ENCODE data around the gene RALB. TPM values are rescaled to one million over a fixed set of nuclear protein-coding genes. Genes with fewer than 3 reads are reported as not detected.

Gene RALB
- total RNA-seq, 4 donors from 2014 or later, result 35.5 to 56.6 (median 53.4) TPM

DNA sequence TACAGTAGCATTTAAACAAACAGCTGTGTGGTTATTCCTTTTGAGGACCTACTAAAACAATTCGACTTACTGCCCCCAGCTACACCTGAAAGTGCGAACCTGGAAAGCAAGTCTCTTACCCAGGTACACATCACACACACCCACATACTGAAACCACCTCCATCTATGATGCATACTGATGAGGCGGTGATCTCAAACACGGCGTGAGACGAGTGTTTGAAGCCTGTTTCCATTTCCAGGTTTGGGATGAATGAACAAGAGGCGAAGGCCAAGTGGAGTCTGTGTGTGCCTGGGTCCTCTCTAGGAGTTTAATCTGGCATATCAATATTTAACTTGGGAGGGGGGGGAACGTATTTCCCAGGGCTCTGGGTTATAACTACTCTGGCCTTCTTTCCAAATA, 31.0 kb upstream of the RALB start:
- TF ChIP-seq POLR2A (IDR thresholded peaks at IDR 0.05) (no peak), EP300 (IDR thresholded peaks at IDR 0.05) (no peak), POLR2AphosphoS5 (IDR thresholded peaks at IDR 0.05) (no peak)
- TF ChIP-seq, protein P1, sequence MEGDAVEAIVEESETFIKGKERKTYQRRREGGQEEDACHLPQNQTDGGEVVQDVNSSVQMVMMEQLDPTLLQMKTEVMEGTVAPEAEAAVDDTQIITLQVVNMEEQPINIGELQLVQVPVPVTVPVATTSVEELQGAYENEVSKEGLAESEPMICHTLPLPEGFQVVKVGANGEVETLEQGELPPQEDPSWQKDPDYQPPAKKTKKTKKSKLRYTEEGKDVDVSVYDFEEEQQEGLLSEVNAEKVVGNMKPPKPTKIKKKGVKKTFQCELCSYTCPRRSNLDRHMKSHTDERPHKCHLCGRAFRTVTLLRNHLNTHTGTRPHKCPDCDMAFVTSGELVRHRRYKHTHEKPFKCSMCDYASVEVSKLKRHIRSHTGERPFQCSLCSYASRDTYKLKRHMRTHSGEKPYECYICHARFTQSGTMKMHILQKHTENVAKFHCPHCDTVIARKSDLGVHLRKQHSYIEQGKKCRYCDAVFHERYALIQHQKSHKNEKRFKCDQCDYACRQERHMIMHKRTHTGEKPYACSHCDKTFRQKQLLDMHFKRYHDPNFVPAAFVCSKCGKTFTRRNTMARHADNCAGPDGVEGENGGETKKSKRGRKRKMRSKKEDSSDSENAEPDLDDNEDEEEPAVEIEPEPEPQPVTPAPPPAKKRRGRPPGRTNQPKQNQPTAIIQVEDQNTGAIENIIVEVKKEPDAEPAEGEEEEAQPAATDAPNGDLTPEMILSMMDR (IDR thresholded peaks at IDR 0.05), result no peak
- Histone ChIP-seq H3K27ac (no peak overlapping the region), H3K4me1 (peaks cover 0 to 51% (median 10%) of the 10 kb centered on the region in 3 donors), H3K4me3 (no peak overlapping the region), H3K36me3 (peaks cover 0 to 33% of the 10 kb centered on the region in 2 donors), H3K27me3 (no peaks in the 10 kb centered on the region), H3K9me3 (peaks cover 0 to 6% (median 0%) of the 10 kb centered on the region in 3 donors)
- ATAC-seq, result no peak
- 94 to 100% methylated on average over 6 to 8 of the region's 8 CpGs for WGBS, 2 donors (ENCODE audit: low coverage in 1 of 2)

DNA sequence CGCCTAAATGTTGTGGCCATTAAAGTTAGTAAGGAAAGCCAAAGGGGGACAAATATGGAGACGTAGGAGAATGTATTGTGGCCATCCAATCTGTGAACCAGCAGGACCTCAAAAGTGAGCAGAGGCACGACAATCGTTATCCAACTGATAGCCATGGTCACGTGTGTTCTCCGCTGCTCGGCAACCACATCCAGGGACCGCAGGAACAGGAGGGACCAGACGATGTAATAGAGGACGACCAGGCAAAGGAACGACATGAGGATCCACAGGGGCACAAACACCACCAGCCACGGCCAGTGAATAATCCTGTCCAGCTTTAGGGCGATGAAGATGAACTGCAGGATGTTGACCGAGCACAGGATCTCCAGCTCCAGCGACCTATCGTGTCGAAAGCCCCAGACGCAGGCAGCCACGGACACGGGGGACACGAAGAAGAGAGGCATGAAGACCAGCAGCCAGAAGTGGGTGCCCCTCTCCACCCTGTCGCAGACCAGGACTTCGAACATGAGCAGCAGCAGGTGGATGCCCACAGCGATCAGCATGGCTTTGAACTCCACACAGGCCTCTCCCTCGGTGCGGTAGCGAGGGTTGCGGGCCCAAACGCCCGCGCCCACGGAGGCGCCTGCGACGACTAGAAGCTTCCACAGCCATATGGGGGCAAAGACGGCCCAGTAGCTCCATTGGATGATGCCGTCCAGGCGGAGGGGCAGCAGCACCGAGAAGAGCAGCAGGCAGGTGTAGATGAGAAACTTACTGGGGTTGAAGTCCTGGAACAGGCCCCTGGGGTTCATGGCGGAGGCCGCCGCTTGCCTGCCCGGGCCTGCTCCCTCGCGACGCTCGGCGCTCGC, 30.2 kb upstream of the RALB start:
- no peak for ATAC-seq
- peak overlapping the region; percentile 54 to 70 for H3K4me3 ChIP-seq
- WGBS, 2 donors (ENCODE audit: low coverage in 1 of 2), result 80% methylated on average over 1 to 13 of the region's 49 CpGs
- H3K27ac ChIP-seq, result peak overlapping the region; percentile 75 to 97 (median 92)
- H3K27me3 ChIP-seq, result no peaks in the 10 kb centered on the region
- peaks cover 0 to 6% (median 0%) of the 10 kb centered on the region in 3 donors for H3K9me3 ChIP-seq
- TF ChIP-seq POLR2AphosphoS5 (IDR thresholded peaks at IDR 0.05) (no peak), POLR2A (IDR thresholded peaks at IDR 0.05) (no peak), EP300 (IDR thresholded peaks at IDR 0.05) (no peak)
- TF ChIP-seq, protein P1 (IDR thresholded peaks at IDR 0.05), result no peak
- H3K36me3 ChIP-seq, result peaks cover 0 to 31% of the 10 kb centered on the region in 2 donors
- peaks cover 0 to 51% (median 10%) of the 10 kb centered on the region in 3 donors for H3K4me1 ChIP-seq

DNA sequence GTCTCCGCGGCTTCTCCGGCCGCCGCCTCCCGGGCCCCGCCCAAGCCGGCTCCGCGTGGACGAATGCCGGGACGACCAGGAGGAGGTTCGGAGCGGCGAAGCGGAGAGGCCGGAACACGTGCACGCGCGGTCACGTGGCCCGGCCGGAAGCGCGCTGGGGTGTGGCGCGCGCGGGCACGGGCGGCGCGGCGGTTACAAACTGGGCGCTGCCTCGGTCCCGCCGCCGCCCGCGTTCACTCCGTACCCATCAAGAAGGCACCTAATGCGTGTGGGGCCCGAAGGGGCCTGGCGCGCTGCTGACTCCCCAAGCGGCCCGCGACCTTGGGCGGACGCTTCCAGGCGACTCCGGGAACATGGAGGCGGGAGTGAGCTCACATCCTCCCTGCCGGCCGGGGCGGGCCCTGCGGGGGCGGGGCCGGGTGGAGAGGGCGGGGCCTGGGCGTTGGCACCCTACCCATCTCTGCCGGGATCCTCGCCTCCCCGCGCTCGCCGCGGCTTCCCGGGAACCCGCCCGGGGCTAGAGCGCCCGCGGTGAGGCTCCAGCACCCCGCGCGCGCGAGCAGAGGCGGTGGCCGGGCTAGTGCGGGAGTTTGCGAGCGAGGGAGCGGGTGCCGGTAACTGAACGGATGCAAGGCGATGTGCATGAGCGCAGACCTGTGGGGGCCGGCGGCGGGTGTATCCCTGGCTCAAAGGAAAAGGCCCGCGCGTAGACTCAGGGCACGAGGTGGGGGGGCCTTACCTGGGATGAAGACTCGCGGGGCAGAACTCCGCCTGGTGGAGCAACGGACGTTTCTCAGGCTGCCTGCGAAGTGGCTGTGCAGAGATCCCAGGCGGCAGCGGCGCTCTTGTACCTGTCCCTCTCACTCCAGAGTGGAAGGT, 29.4 kb upstream of the RALB start, which contains the start of gene TMEM185B:
TMEM185B (minus strand) TSS at position 367 of the 879 bp plus-strand sequence. CDS start 424 bp downstream, outside the sequence.
- peak; percentile 98 for ATAC-seq
- no peaks in the 10 kb centered on the region for H3K27me3 ChIP-seq
- H3K4me1 ChIP-seq, result peaks cover 0 to 55% (median 10%) of the 10 kb centered on the region in 3 donors
- peak within 1 kb of the TSS; percentile 75 to 97 (median 92) for H3K27ac ChIP-seq
- peaks cover 0 to 22% of the 10 kb centered on the region in 2 donors for H3K36me3 ChIP-seq
- WGBS, 2 donors (ENCODE audit: low coverage in 1 of 2), result 0% methylated on average over 5 of the region's 108 CpGs; no CpG with 5 or more reads in 1 of the 2 donors
- peak within 1 kb of the TSS; percentile 54 to 70 for H3K4me3 ChIP-seq
- TF ChIP-seq POLR2A (IDR thresholded peaks at IDR 0.05), result peak; percentile 73 to 79
- peak; percentile 73 for TF ChIP-seq POLR2AphosphoS5 (IDR thresholded peaks at IDR 0.05)
- TF ChIP-seq, protein P1 (IDR thresholded peaks at IDR 0.05), result peak in 3 of 4 experiments; percentile 26 to 55 (median 33)
- no peak for TF ChIP-seq EP300 (IDR thresholded peaks at IDR 0.05)
- H3K9me3 ChIP-seq, result peaks cover 0 to 6% (median 0%) of the 10 kb centered on the region in 3 donors

DNA sequence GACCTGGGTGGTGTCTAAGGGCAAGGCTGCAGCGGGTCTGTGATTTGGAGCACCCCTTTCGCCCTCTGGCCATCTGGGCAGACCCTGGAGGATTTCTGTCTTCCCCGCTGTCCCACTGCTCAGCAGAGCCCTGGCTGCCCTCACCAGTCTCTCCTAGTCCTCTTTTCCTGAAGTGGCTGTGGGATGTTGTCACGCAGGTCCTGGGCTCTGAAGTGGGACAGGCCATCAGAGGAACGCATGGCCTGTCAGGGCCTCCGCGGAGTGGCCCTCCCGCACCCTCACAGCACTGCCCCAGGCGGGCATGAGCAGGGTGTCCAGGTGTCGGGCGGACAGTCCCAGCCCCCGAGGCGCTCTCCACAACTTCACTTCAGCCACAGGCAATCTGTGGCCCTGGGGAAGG, 28.4 kb upstream of the RALB start:
- no peak for ATAC-seq
- 90 to 100% methylated on average over 2 of the region's 13 CpGs for WGBS, 2 donors (ENCODE audit: low coverage in 1 of 2)
- H3K4me1 ChIP-seq, result peaks cover 0 to 63% (median 10%) of the 10 kb centered on the region in 3 donors
- peaks cover 0 to 6% (median 0%) of the 10 kb centered on the region in 3 donors for H3K9me3 ChIP-seq
- TF ChIP-seq POLR2AphosphoS5 (IDR thresholded peaks at IDR 0.05) (no peak), EP300 (IDR thresholded peaks at IDR 0.05) (no peak)
- TF ChIP-seq, protein P1 (IDR thresholded peaks at IDR 0.05), result no peak
- H3K36me3 ChIP-seq, result peaks cover 0 to 13% of the 10 kb centered on the region in 2 donors
- peak overlapping the region in 1 of 2 donors; percentile 70 for H3K4me3 ChIP-seq
- H3K27ac ChIP-seq, result peak overlapping the region in 2 of 4 donors; percentile 93 to 97
- no peaks in the 10 kb centered on the region for H3K27me3 ChIP-seq
